Measurements from ENCODE around the gene GABRE. TPM values are rescaled to one million over a fixed set of nuclear protein-coding genes. Genes with fewer than 3 reads are reported as not detected.

GABRE gene
- total and polyA plus RNA-seq, 10 of the 15 experiments (the other 5 are each of a cell fraction or from before 2014, with no cell fraction given), result 0.01 to 0.15 (median 0.10) TPM; not detected in 6

DNA sequence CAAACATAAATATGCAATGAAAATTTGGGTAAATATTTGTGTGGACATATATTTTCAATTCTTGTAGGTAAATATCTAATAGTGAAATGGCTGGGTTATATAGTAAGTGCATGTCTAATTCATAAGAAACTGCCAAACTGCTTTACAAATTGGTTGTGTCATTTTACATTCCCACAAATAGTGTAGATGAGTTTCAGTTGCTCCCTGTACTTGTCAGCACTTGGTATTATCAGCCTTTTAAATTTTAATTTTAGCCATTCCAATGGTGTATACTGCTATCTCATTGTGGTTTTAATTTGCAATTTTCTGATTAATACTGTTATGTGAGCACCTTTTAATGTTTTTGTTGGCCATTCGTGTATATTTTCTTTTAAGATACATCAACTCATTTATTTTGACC, 23.1 kb upstream of the GABRE start (continued):
- TF ChIP-seq, protein P1, sequence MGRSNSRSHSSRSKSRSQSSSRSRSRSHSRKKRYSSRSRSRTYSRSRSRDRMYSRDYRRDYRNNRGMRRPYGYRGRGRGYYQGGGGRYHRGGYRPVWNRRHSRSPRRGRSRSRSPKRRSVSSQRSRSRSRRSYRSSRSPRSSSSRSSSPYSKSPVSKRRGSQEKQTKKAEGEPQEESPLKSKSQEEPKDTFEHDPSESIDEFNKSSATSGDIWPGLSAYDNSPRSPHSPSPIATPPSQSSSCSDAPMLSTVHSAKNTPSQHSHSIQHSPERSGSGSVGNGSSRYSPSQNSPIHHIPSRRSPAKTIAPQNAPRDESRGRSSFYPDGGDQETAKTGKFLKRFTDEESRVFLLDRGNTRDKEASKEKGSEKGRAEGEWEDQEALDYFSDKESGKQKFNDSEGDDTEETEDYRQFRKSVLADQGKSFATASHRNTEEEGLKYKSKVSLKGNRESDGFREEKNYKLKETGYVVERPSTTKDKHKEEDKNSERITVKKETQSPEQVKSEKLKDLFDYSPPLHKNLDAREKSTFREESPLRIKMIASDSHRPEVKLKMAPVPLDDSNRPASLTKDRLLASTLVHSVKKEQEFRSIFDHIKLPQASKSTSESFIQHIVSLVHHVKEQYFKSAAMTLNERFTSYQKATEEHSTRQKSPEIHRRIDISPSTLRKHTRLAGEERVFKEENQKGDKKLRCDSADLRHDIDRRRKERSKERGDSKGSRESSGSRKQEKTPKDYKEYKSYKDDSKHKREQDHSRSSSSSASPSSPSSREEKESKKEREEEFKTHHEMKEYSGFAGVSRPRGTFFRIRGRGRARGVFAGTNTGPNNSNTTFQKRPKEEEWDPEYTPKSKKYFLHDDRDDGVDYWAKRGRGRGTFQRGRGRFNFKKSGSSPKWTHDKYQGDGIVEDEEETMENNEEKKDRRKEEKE (IDR thresholded peaks at IDR 0.05), result no peak
- TF ChIP-seq NFYA (IDR thresholded peaks at IDR 0.05; ENCODE audit: borderline replicate concordance, low read depth, low read length) (no peak), TCF12 (IDR thresholded peaks at IDR 0.05; ENCODE audit: low read depth, low read length) (no peak), RELA (IDR thresholded peaks at IDR 0.05; ENCODE audit: borderline replicate concordance, partially characterized antibody) (no peak), RAD51 (IDR thresholded peaks at IDR 0.05) (no peak), SUZ12 (IDR thresholded peaks at IDR 0.05; ENCODE audit: unreplicated experiment) (no peak)
- TF ChIP-seq, protein P2, sequence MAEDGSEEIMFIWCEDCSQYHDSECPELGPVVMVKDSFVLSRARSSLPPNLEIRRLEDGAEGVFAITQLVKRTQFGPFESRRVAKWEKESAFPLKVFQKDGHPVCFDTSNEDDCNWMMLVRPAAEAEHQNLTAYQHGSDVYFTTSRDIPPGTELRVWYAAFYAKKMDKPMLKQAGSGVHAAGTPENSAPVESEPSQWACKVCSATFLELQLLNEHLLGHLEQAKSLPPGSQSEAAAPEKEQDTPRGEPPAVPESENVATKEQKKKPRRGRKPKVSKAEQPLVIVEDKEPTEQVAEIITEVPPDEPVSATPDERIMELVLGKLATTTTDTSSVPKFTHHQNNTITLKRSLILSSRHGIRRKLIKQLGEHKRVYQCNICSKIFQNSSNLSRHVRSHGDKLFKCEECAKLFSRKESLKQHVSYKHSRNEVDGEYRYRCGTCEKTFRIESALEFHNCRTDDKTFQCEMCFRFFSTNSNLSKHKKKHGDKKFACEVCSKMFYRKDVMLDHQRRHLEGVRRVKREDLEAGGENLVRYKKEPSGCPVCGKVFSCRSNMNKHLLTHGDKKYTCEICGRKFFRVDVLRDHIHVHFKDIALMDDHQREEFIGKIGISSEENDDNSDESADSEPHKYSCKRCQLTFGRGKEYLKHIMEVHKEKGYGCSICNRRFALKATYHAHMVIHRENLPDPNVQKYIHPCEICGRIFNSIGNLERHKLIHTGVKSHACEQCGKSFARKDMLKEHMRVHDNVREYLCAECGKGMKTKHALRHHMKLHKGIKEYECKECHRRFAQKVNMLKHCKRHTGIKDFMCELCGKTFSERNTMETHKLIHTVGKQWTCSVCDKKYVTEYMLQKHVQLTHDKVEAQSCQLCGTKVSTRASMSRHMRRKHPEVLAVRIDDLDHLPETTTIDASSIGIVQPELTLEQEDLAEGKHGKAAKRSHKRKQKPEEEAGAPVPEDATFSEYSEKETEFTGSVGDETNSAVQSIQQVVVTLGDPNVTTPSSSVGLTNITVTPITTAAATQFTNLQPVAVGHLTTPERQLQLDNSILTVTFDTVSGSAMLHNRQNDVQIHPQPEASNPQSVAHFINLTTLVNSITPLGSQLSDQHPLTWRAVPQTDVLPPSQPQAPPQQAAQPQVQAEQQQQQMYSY (CRISPR knock-in tag; IDR thresholded peaks at IDR 0.05), result no peak
- TF ChIP-seq, protein P3, sequence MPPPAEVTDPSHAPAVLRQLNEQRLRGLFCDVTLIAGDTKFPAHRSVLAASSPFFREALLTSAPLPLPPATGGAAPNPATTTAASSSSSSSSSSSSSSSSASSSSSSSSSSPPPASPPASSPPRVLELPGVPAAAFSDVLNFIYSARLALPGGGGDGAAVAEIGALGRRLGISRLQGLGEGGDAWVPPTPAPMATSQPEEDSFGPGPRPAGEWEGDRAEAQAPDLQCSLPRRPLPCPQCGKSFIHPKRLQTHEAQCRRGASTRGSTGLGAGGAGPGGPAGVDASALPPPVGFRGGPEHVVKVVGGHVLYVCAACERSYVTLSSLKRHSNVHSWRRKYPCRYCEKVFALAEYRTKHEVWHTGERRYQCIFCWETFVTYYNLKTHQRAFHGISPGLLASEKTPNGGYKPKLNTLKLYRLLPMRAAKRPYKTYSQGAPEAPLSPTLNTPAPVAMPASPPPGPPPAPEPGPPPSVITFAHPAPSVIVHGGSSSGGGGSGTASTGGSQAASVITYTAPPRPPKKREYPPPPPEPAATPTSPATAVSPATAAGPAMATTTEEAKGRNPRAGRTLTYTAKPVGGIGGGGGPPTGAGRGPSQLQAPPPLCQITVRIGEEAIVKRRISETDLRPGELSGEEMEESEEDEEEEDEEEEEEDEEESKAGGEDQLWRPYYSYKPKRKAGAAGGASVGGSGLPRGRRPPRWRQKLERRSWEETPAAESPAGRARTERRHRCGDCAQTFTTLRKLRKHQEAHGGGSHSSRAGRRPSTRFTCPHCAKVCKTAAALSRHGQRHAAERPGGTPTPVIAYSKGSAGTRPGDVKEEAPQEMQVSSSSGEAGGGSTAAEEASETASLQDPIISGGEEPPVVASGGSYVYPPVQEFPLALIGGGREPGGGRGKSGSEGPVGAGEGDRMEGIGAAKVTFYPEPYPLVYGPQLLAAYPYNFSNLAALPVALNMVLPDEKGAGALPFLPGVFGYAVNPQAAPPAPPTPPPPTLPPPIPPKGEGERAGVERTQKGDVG (CRISPR knock-in tag; IDR thresholded peaks at IDR 0.05), result no peak
- TF ChIP-seq, protein P4, sequence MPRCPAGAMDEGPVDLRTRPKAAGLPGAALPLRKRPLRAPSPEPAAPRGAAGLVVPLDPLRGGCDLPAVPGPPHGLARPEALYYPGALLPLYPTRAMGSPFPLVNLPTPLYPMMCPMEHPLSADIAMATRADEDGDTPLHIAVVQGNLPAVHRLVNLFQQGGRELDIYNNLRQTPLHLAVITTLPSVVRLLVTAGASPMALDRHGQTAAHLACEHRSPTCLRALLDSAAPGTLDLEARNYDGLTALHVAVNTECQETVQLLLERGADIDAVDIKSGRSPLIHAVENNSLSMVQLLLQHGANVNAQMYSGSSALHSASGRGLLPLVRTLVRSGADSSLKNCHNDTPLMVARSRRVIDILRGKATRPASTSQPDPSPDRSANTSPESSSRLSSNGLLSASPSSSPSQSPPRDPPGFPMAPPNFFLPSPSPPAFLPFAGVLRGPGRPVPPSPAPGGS (IDR thresholded peaks at IDR 0.05; ENCODE audit: borderline replicate concordance, insufficient read depth, low read depth, low read length, poor library complexity, severe bottlenecking), result no peak
